ENCODE data around the gene NT5C2. TPM values are rescaled to one million over a fixed set of nuclear protein-coding genes. Genes with fewer than 3 reads are reported as not detected.
A peak's percentile ranks its signal among the peaks of the same experiment; 100 is the strongest.
"Not testable (repeated sequence)": the region's sequence is repeated elsewhere in the genome, so short reads cannot be mapped to it uniquely, and the experiment has no call there.

NT5C2 gene
- total RNA-seq, 2 experiments from 2014 or later: 68.9 to 69.4 TPM

GRCh38 chr10:103193820-103194529 lies 903 bp upstream of the NT5C2 start:
- H3K27ac Mint-ChIP-seq: peak overlapping the region; percentile 80
- no peaks in the 10 kb centered on the region for H3K9me3 Mint-ChIP-seq
- H3K4me1 Mint-ChIP-seq: peaks cover 33% of the 10 kb centered on the region
- peak overlapping the region; percentile 89 for H3K4me3 Mint-ChIP-seq
- POLR2A ChIA-PET: interaction anchor here (0.6 to 3.0 kb wide), 4 partner anchors 13 to 277 kb away, joined by 4 to 20 read pairs (median 6); partner anchors contain the start of gene CNNM2
- peaks cover 5% of the 10 kb centered on the region for H3K27me3 Mint-ChIP-seq
- peaks cover 13% of the 10 kb centered on the region for H3K36me3 Mint-ChIP-seq
- ATAC-seq (ENCODE audit: low read depth) (no peak), DNase-seq (no peak)

- Mint-ChIP-seq H3K36me3 (peaks cover 15% of the 10 kb centered on the region), H3K4me1 (peaks cover 33% of the 10 kb centered on the region), H3K27me3 (peaks cover 5% of the 10 kb centered on the region), H3K4me3 (peak overlapping the region; percentile 92), H3K27ac (peak overlapping the region; percentile 99), H3K9me3 (no peaks in the 10 kb centered on the region)
- DNase-seq (peak; percentile 76), ATAC-seq (ENCODE audit: low read depth) (peak; percentile 62)
- POLR2A ChIA-PET: interaction anchor here (0.7 to 3.0 kb wide), 7 partner anchors 10 to 275 kb away, joined by 3 to 20 read pairs (median 5); partner anchors contain the start of genes CALHM2 and CNNM2
Measured at GRCh38 chr10:103192451-103193106, 493 bp downstream of the NT5C2 start.

- Mint-ChIP-seq H3K27ac (peak overlapping the region; percentile 99), H3K4me3 (peak overlapping the region; percentile 92), H3K36me3 (peaks cover 15% of the 10 kb centered on the region), H3K27me3 (peaks cover 5% of the 10 kb centered on the region), H3K9me3 (no peaks in the 10 kb centered on the region), H3K4me1 (peaks cover 29% of the 10 kb centered on the region)
- no peak for ATAC-seq (ENCODE audit: low read depth)
- POLR2A ChIA-PET: interaction anchor here (0.5 to 3.0 kb wide), 7 partner anchors 9 to 275 kb away, joined by 3 to 20 read pairs (median 5); partner anchors contain the start of genes CALHM2 and CNNM2
- no peak for DNase-seq
Measured at GRCh38 chr10:103192089-103192450, 1.0 kb downstream of the NT5C2 start.

GRCh38 chr10:103191198-103191597 lies 1.9 kb downstream of the NT5C2 start:
- POLR2A ChIA-PET: interaction anchor here (0.6 to 3.0 kb wide), 4 partner anchors 8 to 793 kb away, joined by 3 to 20 read pairs (median 8); partner anchors contain the start of gene CNNM2

GRCh38 chr10:103188853-103189252 lies 4.2 kb downstream of the NT5C2 start:
- H3K27me3 Mint-ChIP-seq: no peaks in the 10 kb centered on the region
- no peak overlapping the region for H3K4me3 Mint-ChIP-seq
- H3K4me1 Mint-ChIP-seq: peaks cover 41% of the 10 kb centered on the region
- no peak overlapping the region for H3K27ac Mint-ChIP-seq
- peaks cover 15% of the 10 kb centered on the region for H3K36me3 Mint-ChIP-seq
- DNase-seq: no peak
- no peak for ATAC-seq (ENCODE audit: low read depth)
- H3K9me3 Mint-ChIP-seq: no peaks in the 10 kb centered on the region
- POLR2A ChIA-PET: no interaction called here

More at GRCh38 chr10:103191198-103191597, 1.9 kb downstream of the NT5C2 start:
- not testable (repeated sequence) for H3K27ac Mint-ChIP-seq; DNase-seq; H3K9me3 Mint-ChIP-seq; ATAC-seq (ENCODE audit: low read depth); H3K27me3 Mint-ChIP-seq
- Mint-ChIP-seq H3K4me1 (peaks cover 31% of the 10 kb centered on the region), H3K4me3 (peak overlapping the region; percentile 92), H3K36me3 (peaks cover 17% of the 10 kb centered on the region)

GRCh38 chr10:103186128-103186527 lies 6.9 kb downstream of the NT5C2 start:
- ATAC-seq (ENCODE audit: low read depth): no peak

GRCh38 chr10:103184615-103185014 lies 8.5 kb downstream of the NT5C2 start:
- DNase-seq (no peak), ATAC-seq (ENCODE audit: low read depth) (no peak)
- H3K4me1 Mint-ChIP-seq: peaks cover 33% of the 10 kb centered on the region
- POLR2A ChIA-PET: no interaction called here
- H3K36me3 Mint-ChIP-seq: peaks cover 4% of the 10 kb centered on the region
- H3K9me3 Mint-ChIP-seq: no peaks in the 10 kb centered on the region
- H3K27me3 Mint-ChIP-seq: no peaks in the 10 kb centered on the region
- H3K27ac Mint-ChIP-seq: no peak overlapping the region
- H3K4me3 Mint-ChIP-seq: no peak overlapping the region

More at GRCh38 chr10:103186128-103186527, 6.9 kb downstream of the NT5C2 start:
- POLR2A ChIA-PET: interaction anchor here (0.6 to 0.7 kb wide), 2 partner anchors 52 to 368 kb away, joined by 3 to 11 read pairs; no protein-coding TSS in a partner anchor
- no peaks in the 10 kb centered on the region for H3K27me3 Mint-ChIP-seq
- peaks cover 11% of the 10 kb centered on the region for H3K36me3 Mint-ChIP-seq
- H3K9me3 Mint-ChIP-seq: no peaks in the 10 kb centered on the region
- H3K27ac Mint-ChIP-seq: no peak overlapping the region
- H3K4me1 Mint-ChIP-seq: peaks cover 40% of the 10 kb centered on the region
- DNase-seq: no peak
- no peak overlapping the region for H3K4me3 Mint-ChIP-seq

GRCh38 chr10:103183991-103184451 lies 9.1 kb downstream of the NT5C2 start:
- H3K27ac Mint-ChIP-seq; H3K27me3 Mint-ChIP-seq; ATAC-seq (ENCODE audit: low read depth); DNase-seq; H3K9me3 Mint-ChIP-seq; H3K4me3 Mint-ChIP-seq; H3K36me3 Mint-ChIP-seq; POLR2A ChIA-PET: not testable (repeated sequence)
- peaks cover 33% of the 10 kb centered on the region for H3K4me1 Mint-ChIP-seq

- Mint-ChIP-seq H3K4me3 (peak overlapping the region; percentile 35), H3K27ac (peak overlapping the region; percentile 18), H3K36me3 (peaks cover 5% of the 10 kb centered on the region), H3K4me1 (peaks cover 31% of the 10 kb centered on the region), H3K9me3 (no peaks in the 10 kb centered on the region), H3K27me3 (no peaks in the 10 kb centered on the region)
- DNase-seq: no peak
- ATAC-seq (ENCODE audit: low read depth): peak; percentile 70
- POLR2A ChIA-PET: interaction anchor here (0.6 to 1.0 kb wide), 2 partner anchors 11 to 1098 kb away, joined by 3 to 9 read pairs; partner anchors contain the start of gene NT5C2
Measured at GRCh38 chr10:103181244-103181643, 11.8 kb downstream of the NT5C2 start.

GRCh38 chr10:103180491-103180890 lies 12.6 kb downstream of the NT5C2 start:
- no peak overlapping the region for H3K27ac Mint-ChIP-seq
- DNase-seq (no peak), ATAC-seq (ENCODE audit: low read depth) (no peak)
- no peak overlapping the region for H3K4me3 Mint-ChIP-seq
- H3K36me3 Mint-ChIP-seq: peaks cover 6% of the 10 kb centered on the region
- H3K4me1 Mint-ChIP-seq: peaks cover 27% of the 10 kb centered on the region
- H3K9me3 Mint-ChIP-seq: no peaks in the 10 kb centered on the region
- POLR2A ChIA-PET: interaction anchor here (1.3 kb wide), 1 partner anchor 13 kb away, joined by 4 read pairs; the partner anchor contains the start of gene NT5C2
- no peaks in the 10 kb centered on the region for H3K27me3 Mint-ChIP-seq

- Mint-ChIP-seq H3K4me3 (no peak overlapping the region), H3K27ac (peak overlapping the region; percentile 65), H3K9me3 (no peaks in the 10 kb centered on the region), H3K36me3 (peaks cover 10% of the 10 kb centered on the region), H3K4me1 (peaks cover 15% of the 10 kb centered on the region), H3K27me3 (no peaks in the 10 kb centered on the region)
- POLR2A ChIA-PET: interaction anchor here (0.6 kb wide), 1 partner anchor 188 kb away, joined by 5 read pairs; no protein-coding TSS in a partner anchor
- ATAC-seq (ENCODE audit: low read depth) (no peak), DNase-seq (no peak)
Measured at GRCh38 chr10:103177123-103177522, 15.9 kb downstream of the NT5C2 start.

- POLR2A ChIA-PET: interaction anchor here (0.6 kb wide), 1 partner anchor 170 kb away, joined by 3 read pairs; no protein-coding TSS in a partner anchor
- no peak overlapping the region for H3K4me3 Mint-ChIP-seq
- peaks cover 8% of the 10 kb centered on the region for H3K4me1 Mint-ChIP-seq
- H3K36me3 Mint-ChIP-seq: peaks cover 16% of the 10 kb centered on the region
- ATAC-seq (ENCODE audit: low read depth) (no peak), DNase-seq (no peak)
- H3K27me3 Mint-ChIP-seq: no peaks in the 10 kb centered on the region
- no peaks in the 10 kb centered on the region for H3K9me3 Mint-ChIP-seq
- no peak overlapping the region for H3K27ac Mint-ChIP-seq
Measured at GRCh38 chr10:103175580-103176285, 17.3 kb downstream of the NT5C2 start.

- H3K27ac Mint-ChIP-seq; H3K27me3 Mint-ChIP-seq; H3K4me1 Mint-ChIP-seq; DNase-seq; POLR2A ChIA-PET; H3K4me3 Mint-ChIP-seq; H3K9me3 Mint-ChIP-seq; ATAC-seq (ENCODE audit: low read depth): not testable (repeated sequence)
- H3K36me3 Mint-ChIP-seq: peaks cover 16% of the 10 kb centered on the region
Measured at GRCh38 chr10:103174324-103174723, 18.7 kb downstream of the NT5C2 start.

Measured in activated naive CD8-positive, alpha-beta T cell treated with anti-CD3 and anti-CD28 coated beads, Interleukin-2, amount 10 ng/mL, durations not matched to agents 7 days and 5 days (primary cell).